ENCODE measurements around the gene EGFR.

DNA sequence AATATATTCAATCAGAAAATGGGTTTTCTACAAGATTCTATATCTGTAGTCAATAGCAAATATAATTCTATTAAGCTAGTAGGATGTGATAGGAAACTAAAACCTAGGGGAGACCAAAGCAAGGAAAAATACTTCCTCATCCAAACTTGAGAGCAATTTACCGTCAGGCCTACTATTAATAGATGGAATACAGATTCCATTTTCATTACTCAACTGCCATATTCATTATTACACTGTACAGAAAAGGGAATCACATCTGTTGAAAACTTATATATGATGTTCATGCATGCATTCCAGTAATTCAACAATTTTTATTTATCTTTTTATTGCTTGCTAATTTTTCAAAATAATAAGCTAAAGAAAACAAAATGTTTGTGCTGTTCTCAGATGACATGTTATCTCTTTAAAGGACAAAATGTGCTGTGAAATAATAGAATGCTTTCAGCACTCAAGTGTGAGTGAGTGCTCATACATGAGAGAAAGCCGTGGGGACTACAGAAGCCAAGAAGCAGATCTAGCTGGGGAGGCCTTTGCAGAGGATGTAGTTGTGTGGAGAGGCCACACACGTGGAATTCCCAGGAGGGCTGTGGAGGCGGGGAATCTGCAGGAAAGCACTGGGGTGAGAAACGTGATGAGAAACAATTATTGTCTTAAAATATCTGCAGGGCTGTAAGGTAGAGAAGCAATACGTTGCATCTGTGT is 110.0 kb downstream of the EGFR start:
- TF ChIP-seq, protein P1, sequence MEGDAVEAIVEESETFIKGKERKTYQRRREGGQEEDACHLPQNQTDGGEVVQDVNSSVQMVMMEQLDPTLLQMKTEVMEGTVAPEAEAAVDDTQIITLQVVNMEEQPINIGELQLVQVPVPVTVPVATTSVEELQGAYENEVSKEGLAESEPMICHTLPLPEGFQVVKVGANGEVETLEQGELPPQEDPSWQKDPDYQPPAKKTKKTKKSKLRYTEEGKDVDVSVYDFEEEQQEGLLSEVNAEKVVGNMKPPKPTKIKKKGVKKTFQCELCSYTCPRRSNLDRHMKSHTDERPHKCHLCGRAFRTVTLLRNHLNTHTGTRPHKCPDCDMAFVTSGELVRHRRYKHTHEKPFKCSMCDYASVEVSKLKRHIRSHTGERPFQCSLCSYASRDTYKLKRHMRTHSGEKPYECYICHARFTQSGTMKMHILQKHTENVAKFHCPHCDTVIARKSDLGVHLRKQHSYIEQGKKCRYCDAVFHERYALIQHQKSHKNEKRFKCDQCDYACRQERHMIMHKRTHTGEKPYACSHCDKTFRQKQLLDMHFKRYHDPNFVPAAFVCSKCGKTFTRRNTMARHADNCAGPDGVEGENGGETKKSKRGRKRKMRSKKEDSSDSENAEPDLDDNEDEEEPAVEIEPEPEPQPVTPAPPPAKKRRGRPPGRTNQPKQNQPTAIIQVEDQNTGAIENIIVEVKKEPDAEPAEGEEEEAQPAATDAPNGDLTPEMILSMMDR (conservative IDR thresholded peaks at IDR 0.05): no peak
- TF ChIP-seq ZFX (IDR thresholded peaks at IDR 0.05): no peak

Data from C4-2B (cell line).